GM21737 (cell line): ENCODE results near the gene RAVER2.

Experiments used
- ATAC-seq: cut with Tn5 transposase; IDR thresholded peaks from one replicate; pipeline ENCODE4 v1.9.1; 2021; ENCODE audit warnings: mild to moderate bottlenecking, moderate library complexity; ENCODE audit not compliant: unreplicated experiment

The RAVER2 gene

GRCh38 chr1:64875101-64875500 is 130.2 kb downstream of the RAVER2 start:
- ATAC-seq, result no peak

DNA sequence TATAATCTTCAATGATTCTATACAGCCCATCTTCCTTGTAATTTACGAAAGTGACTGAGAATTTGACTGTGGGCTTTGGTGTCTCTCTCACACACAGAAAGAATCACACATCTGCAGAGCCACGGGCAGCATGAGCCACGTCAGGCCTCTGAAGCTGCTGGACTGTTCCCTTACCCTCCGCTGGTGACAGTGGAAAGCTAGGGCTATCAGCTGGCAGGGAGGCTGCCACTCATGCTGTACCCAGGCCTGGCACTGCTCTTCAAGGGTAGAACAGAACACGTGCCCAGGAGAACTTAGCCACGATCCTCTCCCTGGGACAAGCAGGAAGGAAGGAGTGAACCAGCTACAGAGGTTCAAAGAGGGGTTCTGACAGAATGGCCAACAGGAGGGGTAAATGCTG is 130.7 kb downstream of the RAVER2 start:
- ATAC-seq, result no peak

DNA sequence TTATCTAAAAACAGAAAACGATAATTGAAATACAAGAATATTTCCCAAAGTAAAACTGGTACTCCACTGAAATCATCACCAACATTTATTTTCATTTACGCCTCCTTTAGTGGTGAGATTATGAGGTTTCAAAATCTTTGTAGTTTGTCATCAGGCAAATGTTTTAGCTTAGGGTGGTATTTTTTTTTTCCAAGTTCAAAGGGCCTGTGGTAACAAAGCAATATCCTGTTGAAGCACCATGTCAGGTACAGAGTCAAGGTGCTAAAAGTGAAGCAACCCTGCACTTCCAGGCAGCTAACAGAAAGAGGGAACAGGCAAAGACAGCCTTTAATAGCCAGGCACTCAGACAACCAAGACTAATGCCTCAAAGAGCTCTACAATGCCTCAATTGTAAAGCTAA is 132.3 kb downstream of the RAVER2 start:
- ATAC-seq, result no peak

DNA sequence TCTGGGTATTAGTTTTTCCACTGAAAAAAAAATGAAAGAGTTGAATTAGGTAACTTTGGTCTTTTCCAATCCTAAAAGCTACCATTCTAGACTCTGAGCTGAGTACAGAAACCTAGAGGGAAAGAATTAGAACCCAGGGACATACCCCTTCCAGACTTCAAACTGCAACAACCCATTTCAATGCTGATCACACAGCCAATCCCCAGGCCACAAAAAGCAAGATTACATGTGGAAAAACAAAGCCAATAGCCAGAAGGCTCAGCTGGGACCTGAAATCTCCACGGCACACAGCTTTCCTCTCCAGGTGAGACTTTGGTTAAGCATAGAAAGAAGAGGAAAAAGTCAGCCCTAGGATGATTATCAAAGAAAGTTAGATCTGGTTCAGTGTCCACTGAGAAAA is 132.7 kb downstream of the RAVER2 start:
- no peak for ATAC-seq

DNA sequence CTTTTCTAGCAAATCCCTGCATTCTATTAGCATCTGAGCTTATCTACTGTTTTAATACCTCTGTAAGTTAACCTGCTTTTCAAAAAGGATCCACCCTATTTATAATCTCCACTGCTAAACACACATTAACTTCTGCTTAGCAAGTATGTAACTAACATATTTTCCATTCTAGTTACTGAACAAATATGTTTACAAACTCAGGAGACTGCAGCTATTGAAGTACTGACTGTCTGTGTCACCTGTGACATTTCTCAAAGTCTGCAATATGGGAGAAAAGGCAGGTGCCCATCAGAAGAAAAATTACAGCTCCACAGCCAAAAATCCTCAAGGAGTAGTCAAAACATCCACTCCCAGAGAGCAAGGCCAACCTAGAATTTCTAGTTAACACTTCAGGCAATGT is 133.2 kb downstream of the RAVER2 start:
- ATAC-seq, result no peak

DNA sequence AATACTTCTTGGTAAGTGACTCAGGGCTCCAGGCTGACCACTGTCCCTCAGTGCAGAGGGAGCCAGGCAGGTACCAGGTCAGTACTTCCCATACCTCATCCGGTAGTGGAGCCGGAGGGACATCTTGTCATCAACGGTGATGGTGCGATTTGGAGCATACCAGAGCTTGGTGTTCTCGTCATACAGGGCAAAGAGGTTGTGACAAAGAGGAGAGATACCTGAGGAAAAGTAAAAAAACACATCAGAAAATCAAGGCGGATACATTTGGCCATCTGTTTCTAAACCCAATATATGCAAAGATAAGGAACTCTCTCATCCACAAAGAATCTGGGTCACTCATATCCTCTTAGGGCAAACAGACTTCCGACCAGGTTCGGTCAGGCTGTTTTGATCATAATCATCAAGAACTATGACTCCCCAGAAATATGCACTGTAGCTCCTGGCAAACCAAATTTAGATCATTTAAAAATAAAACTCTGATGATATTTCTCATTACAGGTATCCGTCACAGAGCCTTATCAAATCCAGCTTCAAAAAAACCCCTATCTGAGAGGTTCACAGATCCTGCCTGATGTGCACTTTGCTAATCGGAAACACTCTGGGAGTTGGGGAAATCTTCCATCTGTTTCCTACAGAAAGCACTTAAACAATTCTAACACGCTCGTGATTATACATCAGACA is 134.2 kb downstream of the RAVER2 start:
- ATAC-seq, result no peak

DNA sequence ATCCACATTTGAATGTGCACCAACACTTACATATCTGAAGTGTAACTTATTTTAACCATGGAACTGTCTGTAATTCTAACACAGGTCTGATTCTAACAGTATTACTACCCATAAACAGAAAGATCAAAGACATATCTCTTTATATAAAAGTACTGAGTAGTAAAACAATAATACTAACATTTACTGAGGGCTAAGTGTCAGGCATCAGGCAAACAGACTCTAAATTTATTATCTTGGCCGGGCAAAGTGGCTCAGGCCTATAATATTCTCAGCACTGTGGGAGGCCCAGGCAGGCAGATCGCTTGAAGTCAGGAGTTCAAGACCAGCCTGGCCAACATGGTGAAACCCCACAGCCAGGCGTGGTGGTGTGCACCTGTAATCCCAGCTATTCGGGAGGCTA is 135.6 kb downstream of the RAVER2 start:
- no peak for ATAC-seq

DNA sequence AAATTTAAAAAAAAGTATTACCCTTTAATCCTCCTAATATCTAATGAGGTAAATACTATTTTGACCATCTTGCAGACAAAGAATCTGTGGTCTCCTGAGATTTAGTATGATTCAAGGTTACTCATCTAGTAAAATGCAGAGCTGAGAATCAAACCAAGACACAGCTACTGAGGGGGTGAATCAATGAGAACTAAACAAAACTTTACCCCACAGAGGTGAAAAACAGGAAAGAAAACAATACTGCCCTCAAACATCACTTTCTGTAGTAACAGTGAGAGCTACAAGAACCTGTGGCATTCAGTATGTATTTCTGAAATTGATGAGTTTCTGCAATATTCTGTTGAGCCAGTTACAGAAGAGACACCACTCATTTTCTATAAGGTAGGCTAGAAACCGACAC is 136.4 kb downstream of the RAVER2 start:
- no peak for ATAC-seq
